H1 (cell line): ENCODE data around the gene EXD2. TPM values are rescaled to one million over a fixed set of nuclear protein-coding genes. Genes with fewer than 3 reads are reported as not detected.
A peak's percentile ranks its signal among the peaks of the same experiment; 100 is the strongest.

Source experiments
- EZH2 ChIP-seq: fragments of 200-600 bp; sonication (generic); IDR thresholded peaks from 2 replicates; pipeline ENCODE4 v1.7.1; 2012; ENCODE audit warnings: low read depth, mild to moderate bottlenecking, moderate library complexity, low read length, inconsistent platforms; ENCODE audit not compliant: severe bottlenecking
- HDAC2 ChIP-seq, 2 experiments: fragments of 300-600 bp in 1 of 2; sonication (generic) in 1 of 2; IDR thresholded peaks; 2 replicates each; pipeline ENCODE4 v1.6.1; 2011 to 2012; ENCODE audit warnings: low read depth in 2 of 2, low read length in 2 of 2, mild to moderate bottlenecking in 2 of 2, moderate library complexity in 2 of 2, borderline replicate concordance in 1 of 2, inconsistent platforms in 1 of 2
- TAF7 ChIP-seq: optimal IDR thresholded peaks from 2 replicates; pipeline ENCODE3; 2011; ENCODE audit warnings: low read depth, mild to moderate bottlenecking, inconsistent platforms, low read length, moderate library complexity, borderline replicate concordance
- TBP ChIP-seq: IDR thresholded peaks from 2 replicates; pipeline ENCODE4 v1.6.1; 2011; ENCODE audit warnings: low read depth, low read length, improper control_type of control experiment
- ZNF274 ChIP-seq: IDR thresholded peaks from 2 replicates; pipeline ENCODE4 v1.7.0; 2012; ENCODE audit warnings: low read length, borderline replicate concordance; ENCODE audit errors: extremely low read depth
- polyA plus RNA-seq, 7 experiments: library from polyadenylated mRNA; depleted of rRNA in 3 of 7; stranded (reverse) in 5 of 7; unstranded in 2 of 7; fragments of >200 nt in 5 of 7; fragments of 200-250 nt in 2 of 7; gene quantifications; 1 replicate in 5 of 7; 2 replicates in 1 of 7; 4 replicates in 1 of 7; pipeline versions ENCODE4 v1.2.1 to v1.2.3, GENCODE V29; 2011 to 2013; ENCODE audit warnings: missing spikeins in 2 of 7, mixed read lengths in 2 of 7
- total RNA-seq: library from RNA; stranded (reverse); fragmentation: NEBNext Ultra II Directional; extraction: Animal tissue kit (Norgen Biotek cat#: 25700); gene quantifications from 2 replicates; pipeline ENCODE4 v1.2.1, GENCODE V29; 2021

EXD2 gene
- total and polyA plus RNA-seq, 2 of the 8 experiments (the other 6 are each of a cell fraction or from before 2014, with no cell fraction given), result 11.9 to 25.9 TPM

DNA sequence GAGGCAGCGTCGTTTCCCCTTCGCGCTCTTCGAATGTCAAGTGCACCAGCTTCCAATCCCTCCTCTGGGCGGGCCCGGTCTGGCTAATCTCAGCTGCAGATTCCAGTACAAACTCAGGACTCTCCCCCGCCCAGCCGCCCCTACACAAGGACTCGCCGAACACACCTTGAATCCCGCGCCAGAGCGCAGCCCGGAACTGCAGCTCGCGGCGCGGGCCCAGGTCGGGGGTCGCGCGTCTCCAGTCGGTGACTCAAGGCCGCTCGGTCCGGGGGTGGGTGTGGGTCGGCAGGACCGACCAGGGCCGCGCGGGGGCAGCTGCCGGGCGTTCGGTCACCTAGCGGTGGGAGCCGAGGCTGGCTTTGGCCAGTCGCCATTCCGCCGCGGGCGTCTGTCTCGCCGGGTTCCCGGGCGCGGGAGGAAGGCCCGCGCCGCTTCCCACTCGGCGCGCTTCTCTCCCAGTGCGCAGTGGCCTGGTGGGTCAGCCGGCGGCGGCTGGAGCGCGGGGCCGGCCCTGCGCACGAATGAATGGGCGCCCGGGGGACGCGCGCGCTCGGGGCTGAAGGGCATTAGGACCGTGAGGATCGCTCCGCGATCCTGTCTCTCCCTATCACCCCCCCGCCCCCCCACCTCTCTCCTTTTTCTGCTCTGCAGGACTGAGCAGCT is 68.4 kb downstream of the EXD2 start, which contains the start of gene GALNT16 (continued):
- TF ChIP-seq ZNF274 (no peak), HDAC2 (IDR thresholded peaks at IDR 0.05; ENCODE audit: borderline replicate concordance in 1 of 2, low read depth in 2 of 2, low read length in 2 of 2) (no peak), TAF7 (no peak), EZH2 (peak; percentile 42), TBP (no peak)
- TF ChIP-seq, all 59 proteins: peak for 13
